H1 (cell line): ENCODE measurements around the gene FAM241A. TPM values are rescaled to one million over a fixed set of nuclear protein-coding genes. Genes with fewer than 3 reads are reported as not detected.

Experiments used
- CTCF ChIA-PET: fragments of 300-600 bp; sonication (Branson Sonifier 250); formaldehyde crosslinking; loops from one replicate; lab custom pipeline; 2021; ENCODE audit not compliant: partially characterized antibody; lab: Charles Lee
- POLR2A ChIA-PET: fragments of 300-600 bp; sonication (Branson Sonifier 250); formaldehyde crosslinking; loops from one replicate; lab custom pipeline; 2021; ENCODE audit warnings: inconsistent platforms; ENCODE audit not compliant: partially characterized antibody; lab: Charles Lee
- DNase-seq, 2 experiments: peaks; one replicate each; pipeline versions ENCODE4 v3.0.0 to v3.0.0-alpha.2; 2010 to 2022; ENCODE audit warnings: low spot score in 2 of 2, low read depth in 1 of 2, mixed read lengths in 1 of 2
- FAIRE-seq: peaks from 2 replicates; lab custom pipeline; 2011; peaks lifted over from hg19 to GRCh38; lab: Jason Lieb, UNC
- H2AFZ ChIP-seq: 2 replicates; pipeline ENCODE4 v1.8.1; 2012; ENCODE audit warnings: low read length, inconsistent platforms
- H2AK5ac ChIP-seq: 2 replicates; pipeline ENCODE4 v1.6.1; 2013; ENCODE audit warnings: low read depth, low read length
- H2BK120ac ChIP-seq: replicated peaks from 2 replicates; pipeline ENCODE3; 2013; ENCODE audit warnings: low read depth, low read length, inconsistent platforms
- H2BK12ac ChIP-seq: 2 replicates; pipeline ENCODE4 v1.6.1; 2013; ENCODE audit warnings: low read depth, low read length
- H2BK15ac ChIP-seq: 2 replicates; pipeline ENCODE4 v1.6.1; 2013; ENCODE audit warnings: low read length
- H2BK20ac ChIP-seq: 2 replicates; pipeline ENCODE4 v1.6.1; 2013; ENCODE audit warnings: low read length
- H2BK5ac ChIP-seq: 2 replicates; pipeline ENCODE4 v1.6.1; 2013; ENCODE audit warnings: low read depth, low read length
- H3K14ac ChIP-seq: 2 replicates; pipeline ENCODE4 v1.6.1; 2013; ENCODE audit warnings: inconsistent platforms; ENCODE audit not compliant: insufficient read length
- H3K18ac ChIP-seq: 2 replicates; pipeline ENCODE4 v1.6.1; 2013; ENCODE audit warnings: low read length; ENCODE audit errors: extremely low read depth
- H3K23ac ChIP-seq: 2 replicates; pipeline ENCODE4 v1.6.1; 2013; ENCODE audit warnings: inconsistent platforms; ENCODE audit not compliant: insufficient read length
- H3K23me2 ChIP-seq: 2 replicates; pipeline ENCODE4 v1.6.1; 2013; ENCODE audit warnings: low read depth, low read length
- H3K27ac ChIP-seq: 2 replicates; pipeline ENCODE4 v1.6.1; 2011; ENCODE audit warnings: low read depth, low read length, inconsistent platforms
- H3K27me3 ChIP-seq, 4 experiments: replicated peaks in 1 of 4; 1 replicate in 1 of 4; 2 replicates in 3 of 4; pipeline versions ENCODE4 v1.6.1 to v1.8.1; 2011 to 2013; ENCODE audit warnings: low read length in 3 of 4, mild to moderate bottlenecking in 3 of 4, inconsistent platforms in 2 of 4, mixed read lengths in 2 of 4, moderate library complexity in 1 of 4; ENCODE audit not compliant: control insufficient read depth in 3 of 4, insufficient read depth in 3 of 4; ENCODE audit errors: extremely low read depth in 1 of 4
- H3K36me3 ChIP-seq, 4 experiments: 2 replicates each; pipeline versions ENCODE4 v1.6.1 to v1.8.1; 2011 to 2013; ENCODE audit warnings: mild to moderate bottlenecking in 4 of 4, low read length in 3 of 4, moderate library complexity in 2 of 4, control low read depth in 1 of 4, inconsistent platforms in 1 of 4; ENCODE audit not compliant: insufficient read depth in 4 of 4, control insufficient read depth in 2 of 4
- H3K4ac ChIP-seq: replicated peaks from 2 replicates; pipeline ENCODE3; 2013; ENCODE audit warnings: low read length, low read depth, mixed read lengths, inconsistent platforms; ENCODE audit not compliant: insufficient read length
- H3K4me1 ChIP-seq, 4 experiments: replicated peaks in 1 of 4; 1 replicate in 1 of 4; 2 replicates in 3 of 4; pipeline versions ENCODE4 v1.6.1 to v1.8.1; 2011 to 2013; ENCODE audit warnings: low read length in 3 of 4, inconsistent platforms in 2 of 4, mixed read lengths in 1 of 4; ENCODE audit not compliant: insufficient read depth in 4 of 4, control insufficient read depth in 3 of 4
- H3K4me2 ChIP-seq, 2 experiments: 2 replicates each; pipeline versions ENCODE4 v1.6.1 to v1.8.1; 2011 to 2013; ENCODE audit warnings: low read depth in 2 of 2, low read length in 2 of 2, control low read depth in 1 of 2, inconsistent platforms in 1 of 2, mild to moderate bottlenecking in 1 of 2; ENCODE audit not compliant: insufficient read depth in 1 of 2
- H3K4me3 ChIP-seq, 4 experiments: fragments of 200-600, 300-600 bp in 1 of 4; sonication (generic), shearing (Covaris generic), sonication (Bioruptor Twin) in 1 of 4; 2 replicates each; pipeline versions ENCODE4 v1.5.1 to v1.8.1; 2011 to 2016; ENCODE audit warnings: low read length in 4 of 4, low read depth in 3 of 4, control low read depth in 2 of 4, inconsistent platforms in 2 of 4, mild to moderate bottlenecking in 2 of 4, mixed read lengths in 1 of 4, moderate library complexity in 1 of 4; ENCODE audit not compliant: insufficient read depth in 2 of 4; ENCODE audit errors: extremely low read depth in 1 of 4
- H3K56ac ChIP-seq: replicated peaks from 2 replicates; pipeline ENCODE3; 2013; ENCODE audit warnings: low read depth, mild to moderate bottlenecking, mixed read lengths, low read length, inconsistent platforms; ENCODE audit not compliant: insufficient read length
- H3K79me1 ChIP-seq: 2 replicates; pipeline ENCODE4 v1.6.1; 2013; ENCODE audit warnings: low read depth, low read length, control low read depth
- H3K79me2 ChIP-seq, 2 experiments: 2 replicates each; pipeline versions ENCODE4 v1.6.1 to v1.8.1; 2012 to 2013; ENCODE audit warnings: low read length in 2 of 2, mild to moderate bottlenecking in 2 of 2, inconsistent platforms in 1 of 2; ENCODE audit not compliant: insufficient read depth in 2 of 2, control insufficient read depth in 1 of 2
- H3K9ac ChIP-seq, 4 experiments: replicated peaks in 1 of 4; 1 replicate in 1 of 4; 2 replicates in 3 of 4; pipeline versions ENCODE4 v1.6.1 to v1.8.1; 2011 to 2013; ENCODE audit warnings: low read depth in 3 of 4, low read length in 3 of 4, control low read depth in 2 of 4, mild to moderate bottlenecking in 2 of 4, moderate library complexity in 2 of 4, inconsistent platforms in 1 of 4; ENCODE audit errors: extremely low read depth in 1 of 4
- H3K9me3 ChIP-seq, 2 experiments: 2 replicates each; pipeline versions ENCODE4 v1.6.1 to v1.8.1; 2012 to 2013; ENCODE audit warnings: mild to moderate bottlenecking in 2 of 2, moderate library complexity in 2 of 2, control low read depth in 1 of 2, inconsistent platforms in 1 of 2, low read depth in 1 of 2, low read length in 1 of 2, mixed read lengths in 1 of 2; ENCODE audit not compliant: insufficient read depth in 2 of 2
- H4K20me1 ChIP-seq, 2 experiments: replicated peaks in 1 of 2; 2 replicates each; pipeline versions ENCODE3 to v1.8.1; 2011 to 2013; ENCODE audit warnings: inconsistent platforms in 2 of 2, low read length in 2 of 2, mild to moderate bottlenecking in 1 of 2; ENCODE audit not compliant: insufficient read depth in 2 of 2, control insufficient read depth in 1 of 2
- H4K5ac ChIP-seq: 2 replicates; pipeline ENCODE4 v1.6.1; 2013; ENCODE audit warnings: low read length, low read depth, mixed read lengths, inconsistent platforms; ENCODE audit not compliant: insufficient read length
- H4K8ac ChIP-seq: 2 replicates; pipeline ENCODE4 v1.8.0; 2013; ENCODE audit warnings: mild to moderate bottlenecking, moderate library complexity, low read length, inconsistent platforms; ENCODE audit not compliant: insufficient read depth; ENCODE audit errors: extremely low read depth
- H4K91ac ChIP-seq: replicated peaks from 2 replicates; pipeline ENCODE3; 2013; ENCODE audit warnings: low read length, mixed read lengths, inconsistent platforms; ENCODE audit not compliant: insufficient read length
- ATF2 ChIP-seq: IDR thresholded peaks from 2 replicates; pipeline ENCODE4 v1.6.1; 2012; ENCODE audit warnings: low read length, inconsistent platforms
- PHF8 ChIP-seq: fragments of 200-600 bp; sonication (generic); conservative IDR thresholded peaks from 2 replicates; pipeline ENCODE4 v1.7.1; 2012; ENCODE audit warnings: low read depth, mild to moderate bottlenecking, inconsistent platforms, low read length, moderate library complexity
- WGBS, 2 experiments: shearing (Covaris generic) in 1 of 2; methylation state at CpG; one replicate each; pipeline versions ENCODE4 v1.1.6 to v1.1.7; 2013 to 2015; ENCODE audit warnings: low lambda C conversion rate in 2 of 2, mixed read lengths in 2 of 2, inconsistent platforms in 1 of 2, low coverage in 1 of 2, missing lambda C conversion rate in 1 of 2; ENCODE audit not compliant: insufficient replicate concordance in 2 of 2, insufficient coverage in 1 of 2, insufficient read length in 1 of 2; ENCODE audit errors: extremely low coverage in 1 of 2, missing lambda C conversion rate in 1 of 2; 5-methylcytosine and 5-hydroxymethylcytosine counted together
- polyA plus RNA-seq, 7 experiments: library from polyadenylated mRNA; depleted of rRNA in 3 of 7; stranded (reverse) in 5 of 7; unstranded in 2 of 7; fragments of >200 nt in 5 of 7; fragments of 200-250 nt in 2 of 7; gene quantifications; 1 replicate in 5 of 7; 2 replicates in 1 of 7; 4 replicates in 1 of 7; pipeline versions ENCODE4 v1.2.1 to v1.2.3, GENCODE V29; 2011 to 2013; ENCODE audit warnings: missing spikeins in 2 of 7, mixed read lengths in 2 of 7
- total RNA-seq: library from RNA; stranded (reverse); fragmentation: NEBNext Ultra II Directional; extraction: Animal tissue kit (Norgen Biotek cat#: 25700); gene quantifications from 2 replicates; pipeline ENCODE4 v1.2.1, GENCODE V29; 2021

The FAM241A gene
- total and polyA plus RNA-seq, 2 of the 8 experiments (the other 6 are each of a cell fraction or from before 2014, with no cell fraction given), result 0.20 to 0.73 TPM

- H3K14ac ChIP-seq, result no peak overlapping the region
- H3K4me2 ChIP-seq, result no peak overlapping the region
- no peaks in the 10 kb centered on the region for H4K20me1 ChIP-seq
- TF ChIP-seq ATF2, result no peak
- no peak for TF ChIP-seq PHF8
- no peak overlapping the region for H3K18ac ChIP-seq
- H2BK12ac ChIP-seq, result no peak overlapping the region
- no peak overlapping the region for H2BK5ac ChIP-seq
- H4K91ac ChIP-seq, result no peak overlapping the region
- H2BK20ac ChIP-seq, result no peak overlapping the region
- no peak overlapping the region for H2BK15ac ChIP-seq
- H3K4me3 ChIP-seq, result no peak overlapping the region
- POLR2A ChIA-PET, result no interaction called here
- H2AFZ ChIP-seq, result no peak overlapping the region
- no peak overlapping the region for H2AK5ac ChIP-seq
- CTCF ChIA-PET, result no interaction called here
- 86% methylated on average over 1 of the region's 1 CpG; no CpG with 5 or more reads in 1 of the 2 experiments for WGBS, 2 experiments
- H3K4me1 ChIP-seq, result no peaks in the 10 kb centered on the region
- no peaks in the 10 kb centered on the region for H3K23me2 ChIP-seq
- H2BK120ac ChIP-seq, result no peak overlapping the region
- H3K27ac ChIP-seq, result no peak overlapping the region
- H3K23ac ChIP-seq, result no peak overlapping the region
- peaks cover 0 to 1% (median 0%) of the 10 kb centered on the region in 4 experiments; a peak in 1 of 7 replicates for H3K27me3 ChIP-seq
- no peak overlapping the region for H3K9ac ChIP-seq
- no peaks in the 10 kb centered on the region for H3K79me1 ChIP-seq
- no peaks in the 10 kb centered on the region for H3K36me3 ChIP-seq
- H3K56ac ChIP-seq, result no peak overlapping the region
- H3K9me3 ChIP-seq, result no peaks in the 10 kb centered on the region
- no peak overlapping the region for H4K5ac ChIP-seq
- FAIRE-seq, result no peak
- H4K8ac ChIP-seq, result no peak overlapping the region
- no peak for DNase-seq
- H3K4ac ChIP-seq, result no peak overlapping the region
- H3K79me2 ChIP-seq, result no peaks in the 10 kb centered on the region
Measured at GRCh38 chr4:112111306-112111705, 33.9 kb upstream of the FAM241A start.
